H1 (cell line): ENCODE results near the gene WWC1. TPM values are rescaled to one million over a fixed set of nuclear protein-coding genes. Genes with fewer than 3 reads are reported as not detected.
A peak's percentile ranks its signal among the peaks of the same experiment; 100 is the strongest.

Experiments
- CTCF ChIA-PET: fragments of 300-600 bp; sonication (Branson Sonifier 250); formaldehyde crosslinking; loops from one replicate; lab custom pipeline; 2021; ENCODE audit not compliant: partially characterized antibody; lab: Charles Lee
- POLR2A ChIA-PET: fragments of 300-600 bp; sonication (Branson Sonifier 250); formaldehyde crosslinking; loops from one replicate; lab custom pipeline; 2021; ENCODE audit warnings: inconsistent platforms; ENCODE audit not compliant: partially characterized antibody; lab: Charles Lee
- DNase-seq, 2 experiments: peaks; one replicate each; pipeline versions ENCODE4 v3.0.0 to v3.0.0-alpha.2; 2010 to 2022; ENCODE audit warnings: low spot score in 2 of 2, low read depth in 1 of 2, mixed read lengths in 1 of 2
- FAIRE-seq: peaks from 2 replicates; lab custom pipeline; 2011; peaks lifted over from hg19 to GRCh38; lab: Jason Lieb, UNC
- H2AFZ ChIP-seq: 2 replicates; pipeline ENCODE4 v1.8.1; 2012; ENCODE audit warnings: low read length, inconsistent platforms
- H2AK5ac ChIP-seq: 2 replicates; pipeline ENCODE4 v1.6.1; 2013; ENCODE audit warnings: low read depth, low read length
- H2BK120ac ChIP-seq: replicated peaks from 2 replicates; pipeline ENCODE3; 2013; ENCODE audit warnings: low read depth, low read length, inconsistent platforms
- H2BK12ac ChIP-seq: 2 replicates; pipeline ENCODE4 v1.6.1; 2013; ENCODE audit warnings: low read depth, low read length
- H2BK15ac ChIP-seq: 2 replicates; pipeline ENCODE4 v1.6.1; 2013; ENCODE audit warnings: low read length
- H2BK20ac ChIP-seq: 2 replicates; pipeline ENCODE4 v1.6.1; 2013; ENCODE audit warnings: low read length
- H2BK5ac ChIP-seq: 2 replicates; pipeline ENCODE4 v1.6.1; 2013; ENCODE audit warnings: low read depth, low read length
- H3K14ac ChIP-seq: 2 replicates; pipeline ENCODE4 v1.6.1; 2013; ENCODE audit warnings: inconsistent platforms; ENCODE audit not compliant: insufficient read length
- H3K18ac ChIP-seq: 2 replicates; pipeline ENCODE4 v1.6.1; 2013; ENCODE audit warnings: low read length; ENCODE audit errors: extremely low read depth
- H3K23ac ChIP-seq: 2 replicates; pipeline ENCODE4 v1.6.1; 2013; ENCODE audit warnings: inconsistent platforms; ENCODE audit not compliant: insufficient read length
- H3K23me2 ChIP-seq: 2 replicates; pipeline ENCODE4 v1.6.1; 2013; ENCODE audit warnings: low read depth, low read length
- H3K27ac ChIP-seq: 2 replicates; pipeline ENCODE4 v1.6.1; 2011; ENCODE audit warnings: low read depth, low read length, inconsistent platforms
- H3K27me3 ChIP-seq, 4 experiments: replicated peaks in 1 of 4; 1 replicate in 1 of 4; 2 replicates in 3 of 4; pipeline versions ENCODE4 v1.6.1 to v1.8.1; 2011 to 2013; ENCODE audit warnings: low read length in 3 of 4, mild to moderate bottlenecking in 3 of 4, inconsistent platforms in 2 of 4, mixed read lengths in 2 of 4, moderate library complexity in 1 of 4; ENCODE audit not compliant: control insufficient read depth in 3 of 4, insufficient read depth in 3 of 4; ENCODE audit errors: extremely low read depth in 1 of 4
- H3K36me3 ChIP-seq, 4 experiments: 2 replicates each; pipeline versions ENCODE4 v1.6.1 to v1.8.1; 2011 to 2013; ENCODE audit warnings: mild to moderate bottlenecking in 4 of 4, low read length in 3 of 4, moderate library complexity in 2 of 4, control low read depth in 1 of 4, inconsistent platforms in 1 of 4; ENCODE audit not compliant: insufficient read depth in 4 of 4, control insufficient read depth in 2 of 4
- H3K4ac ChIP-seq: replicated peaks from 2 replicates; pipeline ENCODE3; 2013; ENCODE audit warnings: low read length, low read depth, mixed read lengths, inconsistent platforms; ENCODE audit not compliant: insufficient read length
- H3K4me1 ChIP-seq, 4 experiments: replicated peaks in 1 of 4; 1 replicate in 1 of 4; 2 replicates in 3 of 4; pipeline versions ENCODE4 v1.6.1 to v1.8.1; 2011 to 2013; ENCODE audit warnings: low read length in 3 of 4, inconsistent platforms in 2 of 4, mixed read lengths in 1 of 4; ENCODE audit not compliant: insufficient read depth in 4 of 4, control insufficient read depth in 3 of 4
- H3K4me2 ChIP-seq, 2 experiments: 2 replicates each; pipeline versions ENCODE4 v1.6.1 to v1.8.1; 2011 to 2013; ENCODE audit warnings: low read depth in 2 of 2, low read length in 2 of 2, control low read depth in 1 of 2, inconsistent platforms in 1 of 2, mild to moderate bottlenecking in 1 of 2; ENCODE audit not compliant: insufficient read depth in 1 of 2
- H3K4me3 ChIP-seq, 4 experiments: fragments of 200-600, 300-600 bp in 1 of 4; sonication (generic), shearing (Covaris generic), sonication (Bioruptor Twin) in 1 of 4; 2 replicates each; pipeline versions ENCODE4 v1.5.1 to v1.8.1; 2011 to 2016; ENCODE audit warnings: low read length in 4 of 4, low read depth in 3 of 4, control low read depth in 2 of 4, inconsistent platforms in 2 of 4, mild to moderate bottlenecking in 2 of 4, mixed read lengths in 1 of 4, moderate library complexity in 1 of 4; ENCODE audit not compliant: insufficient read depth in 2 of 4; ENCODE audit errors: extremely low read depth in 1 of 4
- H3K56ac ChIP-seq: replicated peaks from 2 replicates; pipeline ENCODE3; 2013; ENCODE audit warnings: low read depth, mild to moderate bottlenecking, mixed read lengths, low read length, inconsistent platforms; ENCODE audit not compliant: insufficient read length
- H3K79me1 ChIP-seq: 2 replicates; pipeline ENCODE4 v1.6.1; 2013; ENCODE audit warnings: low read depth, low read length, control low read depth
- H3K79me2 ChIP-seq, 2 experiments: 2 replicates each; pipeline versions ENCODE4 v1.6.1 to v1.8.1; 2012 to 2013; ENCODE audit warnings: low read length in 2 of 2, mild to moderate bottlenecking in 2 of 2, inconsistent platforms in 1 of 2; ENCODE audit not compliant: insufficient read depth in 2 of 2, control insufficient read depth in 1 of 2
- H3K9ac ChIP-seq, 4 experiments: replicated peaks in 1 of 4; 1 replicate in 1 of 4; 2 replicates in 3 of 4; pipeline versions ENCODE4 v1.6.1 to v1.8.1; 2011 to 2013; ENCODE audit warnings: low read depth in 3 of 4, low read length in 3 of 4, control low read depth in 2 of 4, mild to moderate bottlenecking in 2 of 4, moderate library complexity in 2 of 4, inconsistent platforms in 1 of 4; ENCODE audit errors: extremely low read depth in 1 of 4
- H3K9me3 ChIP-seq, 2 experiments: 2 replicates each; pipeline versions ENCODE4 v1.6.1 to v1.8.1; 2012 to 2013; ENCODE audit warnings: mild to moderate bottlenecking in 2 of 2, moderate library complexity in 2 of 2, control low read depth in 1 of 2, inconsistent platforms in 1 of 2, low read depth in 1 of 2, low read length in 1 of 2, mixed read lengths in 1 of 2; ENCODE audit not compliant: insufficient read depth in 2 of 2
- H4K20me1 ChIP-seq, 2 experiments: replicated peaks in 1 of 2; 2 replicates each; pipeline versions ENCODE3 to v1.8.1; 2011 to 2013; ENCODE audit warnings: inconsistent platforms in 2 of 2, low read length in 2 of 2, mild to moderate bottlenecking in 1 of 2; ENCODE audit not compliant: insufficient read depth in 2 of 2, control insufficient read depth in 1 of 2
- H4K5ac ChIP-seq: 2 replicates; pipeline ENCODE4 v1.6.1; 2013; ENCODE audit warnings: low read length, low read depth, mixed read lengths, inconsistent platforms; ENCODE audit not compliant: insufficient read length
- H4K8ac ChIP-seq: 2 replicates; pipeline ENCODE4 v1.8.0; 2013; ENCODE audit warnings: mild to moderate bottlenecking, moderate library complexity, low read length, inconsistent platforms; ENCODE audit not compliant: insufficient read depth; ENCODE audit errors: extremely low read depth
- H4K91ac ChIP-seq: replicated peaks from 2 replicates; pipeline ENCODE3; 2013; ENCODE audit warnings: low read length, mixed read lengths, inconsistent platforms; ENCODE audit not compliant: insufficient read length
- CTCF ChIP-seq, 3 experiments: IDR thresholded peaks; 1 replicate in 2 of 3; 2 replicates in 1 of 3; pipeline versions ENCODE4 v1.5.1 to v1.6.1; 2011; ENCODE audit warnings: low read length in 3 of 3, mild to moderate bottlenecking in 3 of 3, inconsistent platforms in 2 of 3, low read depth in 1 of 3, moderate library complexity in 1 of 3; ENCODE audit not compliant: insufficient read depth in 1 of 3; ENCODE audit errors: control extremely low read depth in 1 of 3
- EP300 ChIP-seq, 2 experiments: IDR thresholded peaks; 1 replicate in 1 of 2; 2 replicates in 1 of 2; pipeline ENCODE4 v1.6.1; 2011 to 2012; ENCODE audit warnings: low read depth in 2 of 2, low read length in 2 of 2, mild to moderate bottlenecking in 2 of 2, borderline replicate concordance in 1 of 2, inconsistent platforms in 1 of 2, moderate library complexity in 1 of 2
- TEAD4 ChIP-seq: IDR thresholded peaks from 2 replicates; pipeline ENCODE4 v1.6.1; 2012; ENCODE audit warnings: low read depth, low read length, inconsistent platforms, mixed read lengths
- WGBS, 2 experiments: shearing (Covaris generic) in 1 of 2; methylation state at CpG; one replicate each; pipeline versions ENCODE4 v1.1.6 to v1.1.7; 2013 to 2015; ENCODE audit warnings: low lambda C conversion rate in 2 of 2, mixed read lengths in 2 of 2, inconsistent platforms in 1 of 2, low coverage in 1 of 2, missing lambda C conversion rate in 1 of 2; ENCODE audit not compliant: insufficient replicate concordance in 2 of 2, insufficient coverage in 1 of 2, insufficient read length in 1 of 2; ENCODE audit errors: extremely low coverage in 1 of 2, missing lambda C conversion rate in 1 of 2; 5-methylcytosine and 5-hydroxymethylcytosine counted together
- polyA plus RNA-seq, 7 experiments: library from polyadenylated mRNA; depleted of rRNA in 3 of 7; stranded (reverse) in 5 of 7; unstranded in 2 of 7; fragments of >200 nt in 5 of 7; fragments of 200-250 nt in 2 of 7; gene quantifications; 1 replicate in 5 of 7; 2 replicates in 1 of 7; 4 replicates in 1 of 7; pipeline versions ENCODE4 v1.2.1 to v1.2.3, GENCODE V29; 2011 to 2013; ENCODE audit warnings: missing spikeins in 2 of 7, mixed read lengths in 2 of 7
- total RNA-seq: library from RNA; stranded (reverse); fragmentation: NEBNext Ultra II Directional; extraction: Animal tissue kit (Norgen Biotek cat#: 25700); gene quantifications from 2 replicates; pipeline ENCODE4 v1.2.1, GENCODE V29; 2021

Gene WWC1
- total and polyA plus RNA-seq, 2 of the 8 experiments (the other 6 are each of a cell fraction or from before 2014, with no cell fraction given), result 16.4 to 41.1 TPM

GRCh38 chr5:168299372-168299771 is 7.9 kb downstream of the WWC1 start:
- no peaks in the 10 kb centered on the region for H3K9me3 ChIP-seq
- H3K9ac ChIP-seq, result no peak overlapping the region
- peak overlapping the region; percentile 88; the same call in 1 of the 2 replicates for H3K18ac ChIP-seq
- H3K4me3 ChIP-seq, result no peak overlapping the region
- peak overlapping the region; percentile 56 for H4K91ac ChIP-seq
- H3K4me1 ChIP-seq, result peaks cover 29 to 53% (median 47%) of the 10 kb centered on the region in 4 experiments
- no peak overlapping the region for H3K14ac ChIP-seq
- H2BK20ac ChIP-seq, result peak overlapping the region; percentile 69; the same call in 1 of the 2 replicates
- peak overlapping the region; percentile 77; the same call in 1 of the 2 replicates for H2BK15ac ChIP-seq
- 74% methylated on average over 5 of the region's 7 CpGs; no CpG with 5 or more reads in 1 of the 2 experiments for WGBS, 2 experiments
- no peak for FAIRE-seq
- H3K27ac ChIP-seq, result no peak overlapping the region
- no peak overlapping the region for H4K8ac ChIP-seq
- H2AK5ac ChIP-seq, result no peak overlapping the region
- H4K5ac ChIP-seq, result peak overlapping the region; percentile 13
- TF ChIP-seq CTCF (IDR thresholded peaks at IDR 0.05; ENCODE audit: control extremely low read depth in 1 of 3, insufficient read depth in 1 of 3, low read depth in 1 of 3, low read length in 3 of 3) (no peak), TEAD4 (no peak), EP300 (IDR thresholded peaks at IDR 0.05; ENCODE audit: borderline replicate concordance in 1 of 2, low read depth in 2 of 2, low read length in 2 of 2) (peak in 1 of 2 experiments; percentile 42; a peak in 1 of 3 replicates)
- H3K27me3 ChIP-seq, result no peaks in the 10 kb centered on the region
- no peak for DNase-seq
- peaks cover 20% of the 10 kb centered on the region for H3K79me1 ChIP-seq
- no peaks in the 10 kb centered on the region for H3K36me3 ChIP-seq
- peaks cover 7 to 69% of the 10 kb centered on the region in 2 experiments for H3K79me2 ChIP-seq
- ChIA-PET POLR2A (interaction anchor here (0.6 to 1.0 kb wide), 3 partner anchors 8 to 116 kb away, joined by 3 read pairs; partner anchors contain the start of gene WWC1), CTCF (interaction anchor here (0.7 to 2.8 kb wide), 7 partner anchors 8 to 44 kb away, joined by 3 to 14 read pairs (median 3); no protein-coding TSS in a partner anchor)
- peak overlapping the region; percentile 77 for H2BK5ac ChIP-seq
- peaks cover 3 to 22% of the 10 kb centered on the region in 2 experiments for H4K20me1 ChIP-seq
- peak overlapping the region; percentile 44 to 62; a peak in 3 of 4 replicates for H3K4me2 ChIP-seq
- peak overlapping the region; percentile 27 for H3K4ac ChIP-seq
- no peaks in the 10 kb centered on the region; the same call in 1 of the 2 replicates for H3K23me2 ChIP-seq
- H2AFZ ChIP-seq, result no peak overlapping the region
- H2BK120ac ChIP-seq, result peak overlapping the region; percentile 27
- no peak overlapping the region for H3K56ac ChIP-seq
- no peak overlapping the region for H3K23ac ChIP-seq
- H2BK12ac ChIP-seq, result peak overlapping the region; percentile 81; the same call in 1 of the 2 replicates
